IPS-18a (cell line): ENCODE data around the gene ATP1A2.
"Not testable (repeated sequence)": the region's sequence is repeated elsewhere in the genome, so short reads cannot be mapped to it uniquely, and the experiment has no call there.

Experiments used
- H3K27ac ChIP-seq: one replicate; pipeline ENCODE4 v1.5.1; 2013; ENCODE audit warnings: low read length
- H3K27me3 ChIP-seq: one replicate; pipeline ENCODE4 v1.6.1; 2013; ENCODE audit warnings: mild to moderate bottlenecking, low read length; ENCODE audit not compliant: control insufficient read depth, insufficient read depth
- H3K36me3 ChIP-seq: one replicate; pipeline ENCODE4 v1.6.1; 2013; ENCODE audit warnings: low read depth, low read length; ENCODE audit not compliant: control insufficient read depth
- H3K4me1 ChIP-seq: one replicate; pipeline ENCODE4 v1.6.1; 2013; ENCODE audit warnings: low read depth, low read length; ENCODE audit not compliant: control insufficient read depth
- H3K4me3 ChIP-seq: one replicate; pipeline ENCODE4 v1.5.1; 2013; ENCODE audit warnings: low read length
- H3K9ac ChIP-seq: one replicate; pipeline ENCODE4 v1.6.1; 2013; ENCODE audit warnings: mild to moderate bottlenecking, low read length, moderate library complexity
- H3K9me3 ChIP-seq: one replicate; pipeline ENCODE4 v1.6.1; 2013; ENCODE audit warnings: low read depth, low read length; ENCODE audit not compliant: control insufficient read depth

Gene ATP1A2

GRCh38 chr1:160120797-160121196 lies 5.2 kb downstream of the ATP1A2 start:
- H3K9ac ChIP-seq = no peak overlapping the region
- H3K27me3 ChIP-seq = no peaks in the 10 kb centered on the region
- H3K27ac ChIP-seq = no peak overlapping the region
- no peak overlapping the region for H3K4me3 ChIP-seq
- peaks cover 29% of the 10 kb centered on the region for H3K4me1 ChIP-seq
- no peaks in the 10 kb centered on the region for H3K9me3 ChIP-seq
- H3K36me3 ChIP-seq = peaks cover 26% of the 10 kb centered on the region

- H3K9ac ChIP-seq = no peak overlapping the region
- no peaks in the 10 kb centered on the region for H3K27me3 ChIP-seq
- no peak overlapping the region for H3K27ac ChIP-seq
- peaks cover 25% of the 10 kb centered on the region for H3K4me1 ChIP-seq
- H3K4me3 ChIP-seq = no peak overlapping the region
- H3K9me3 ChIP-seq = no peaks in the 10 kb centered on the region
- H3K36me3 ChIP-seq = peaks cover 29% of the 10 kb centered on the region
Measured at GRCh38 chr1:160121388-160121787, 5.8 kb downstream of the ATP1A2 start.

GRCh38 chr1:160122978-160123495 lies 7.5 kb downstream of the ATP1A2 start:
- H3K27ac ChIP-seq = no peak overlapping the region
- H3K27me3 ChIP-seq = no peaks in the 10 kb centered on the region
- H3K9me3 ChIP-seq = no peaks in the 10 kb centered on the region
- H3K9ac ChIP-seq = no peak overlapping the region
- H3K36me3 ChIP-seq = peaks cover 44% of the 10 kb centered on the region
- no peak overlapping the region for H3K4me3 ChIP-seq
- peaks cover 9% of the 10 kb centered on the region for H3K4me1 ChIP-seq

GRCh38 chr1:160123726-160124125 lies 8.2 kb downstream of the ATP1A2 start:
- Histone ChIP-seq H3K36me3 (peaks cover 51% of the 10 kb centered on the region), H3K9ac (no peak overlapping the region)

GRCh38 chr1:160124705-160125478 lies 9.3 kb downstream of the ATP1A2 start:
- Histone ChIP-seq H3K4me3 (no peak overlapping the region), H3K27ac (no peak overlapping the region)

More at GRCh38 chr1:160123726-160124125, 8.2 kb downstream of the ATP1A2 start:
- no peak overlapping the region for H3K4me3 ChIP-seq
- H3K9me3 ChIP-seq = no peaks in the 10 kb centered on the region
- no peaks in the 10 kb centered on the region for H3K27me3 ChIP-seq
- H3K4me1 ChIP-seq = peaks cover 2% of the 10 kb centered on the region
- no peak overlapping the region for H3K27ac ChIP-seq

GRCh38 chr1:160125746-160126145 lies 10.2 kb downstream of the ATP1A2 start:
- Histone ChIP-seq H3K9ac (no peak overlapping the region), H3K9me3 (no peaks in the 10 kb centered on the region), H3K4me3 (no peak overlapping the region), H3K27ac (no peak overlapping the region), H3K27me3 (no peaks in the 10 kb centered on the region), H3K36me3 (peaks cover 70% of the 10 kb centered on the region), H3K4me1 (no peaks in the 10 kb centered on the region)

More at GRCh38 chr1:160124705-160125478, 9.3 kb downstream of the ATP1A2 start:
- no peaks in the 10 kb centered on the region for H3K9me3 ChIP-seq
- H3K36me3 ChIP-seq = peaks cover 62% of the 10 kb centered on the region
- no peaks in the 10 kb centered on the region for H3K27me3 ChIP-seq
- H3K4me1 ChIP-seq = no peaks in the 10 kb centered on the region
- no peak overlapping the region for H3K9ac ChIP-seq

GRCh38 chr1:160126342-160126741 lies 10.8 kb downstream of the ATP1A2 start:
- H3K4me3 ChIP-seq, H3K4me1 ChIP-seq, H3K27me3 ChIP-seq, H3K27ac ChIP-seq, H3K9ac ChIP-seq, H3K9me3 ChIP-seq: not testable (repeated sequence)
- H3K36me3 ChIP-seq = peaks cover 76% of the 10 kb centered on the region

GRCh38 chr1:160127381-160127780 lies 11.8 kb downstream of the ATP1A2 start:
- no peak overlapping the region for H3K4me3 ChIP-seq
- no peak overlapping the region for H3K27ac ChIP-seq
- H3K27me3 ChIP-seq = no peaks in the 10 kb centered on the region
- peaks cover 77% of the 10 kb centered on the region for H3K36me3 ChIP-seq
- H3K9ac ChIP-seq = no peak overlapping the region
- H3K9me3 ChIP-seq = no peaks in the 10 kb centered on the region
- no peaks in the 10 kb centered on the region for H3K4me1 ChIP-seq

- H3K36me3 ChIP-seq = peaks cover 79% of the 10 kb centered on the region
Measured at GRCh38 chr1:160127865-160128523, 12.4 kb downstream of the ATP1A2 start.

GRCh38 chr1:160128636-160129035 lies 13.1 kb downstream of the ATP1A2 start:
- H3K27ac ChIP-seq = no peak overlapping the region
- no peaks in the 10 kb centered on the region for H3K9me3 ChIP-seq
- H3K36me3 ChIP-seq = peaks cover 73% of the 10 kb centered on the region
- H3K9ac ChIP-seq = no peak overlapping the region
- H3K4me3 ChIP-seq = no peak overlapping the region
- no peaks in the 10 kb centered on the region for H3K4me1 ChIP-seq
- no peaks in the 10 kb centered on the region for H3K27me3 ChIP-seq

More at GRCh38 chr1:160127865-160128523, 12.4 kb downstream of the ATP1A2 start:
- no peaks in the 10 kb centered on the region for H3K4me1 ChIP-seq
- no peak overlapping the region for H3K9ac ChIP-seq
- no peaks in the 10 kb centered on the region for H3K27me3 ChIP-seq
- no peak overlapping the region for H3K27ac ChIP-seq
- no peak overlapping the region for H3K4me3 ChIP-seq
- H3K9me3 ChIP-seq = no peaks in the 10 kb centered on the region

- Histone ChIP-seq H3K27ac (no peak overlapping the region), H3K4me3 (no peak overlapping the region), H3K9me3 (no peaks in the 10 kb centered on the region), H3K27me3 (no peaks in the 10 kb centered on the region), H3K36me3 (peaks cover 72% of the 10 kb centered on the region), H3K4me1 (no peaks in the 10 kb centered on the region), H3K9ac (no peak overlapping the region)
Measured at GRCh38 chr1:160129046-160129445, 13.5 kb downstream of the ATP1A2 start.
